HFFc6 (cell line): Measurements from ENCODE around the gene PIGBOS1. TPM values are rescaled to one million over a fixed set of nuclear protein-coding genes. Genes with fewer than 3 reads are reported as not detected.

Experiments used
- DNase-seq: peaks from one replicate; pipeline ENCODE4 v3.0.0-alpha.2; 2018
- H3K27ac Mint-ChIP-seq: 2 replicates; pipeline ENCODE4 v1.8.0; 2020; ENCODE audit warnings: mild to moderate bottlenecking, mixed read lengths
- H3K27me3 Mint-ChIP-seq: 2 replicates; pipeline ENCODE4 v1.8.0; 2021; ENCODE audit warnings: mild to moderate bottlenecking, moderate library complexity, mixed read lengths; ENCODE audit not compliant: insufficient read depth
- H3K36me3 Mint-ChIP-seq: 2 replicates; pipeline ENCODE4 v1.8.0; 2021; ENCODE audit warnings: low read depth, mixed read lengths
- H3K4me1 Mint-ChIP-seq: 2 replicates; pipeline ENCODE4 v1.8.0; 2020; ENCODE audit warnings: low read depth, mixed read lengths
- H3K4me3 Mint-ChIP-seq: 2 replicates; pipeline ENCODE4 v1.8.0; 2020; ENCODE audit warnings: mild to moderate bottlenecking, moderate library complexity, mixed read lengths
- H3K9me3 Mint-ChIP-seq: 2 replicates; pipeline ENCODE4 v1.8.0; 2020; ENCODE audit warnings: mild to moderate bottlenecking, mixed read lengths
- total RNA-seq, 6 experiments: library from RNA; stranded (reverse); fragmentation: NEBNext Ultra II Directional; extraction: Animal tissue kit (Norgen Biotek cat#: 25700); gene quantifications; 2 replicates in 1 of 6; 3 replicates in 5 of 6; pipeline ENCODE4 v1.2.3, GENCODE V29; 2021
- TF ChIP-seq, protein P1 (sequence below): fragments of 200-600 bp; sonication (generic); IDR thresholded peaks from 2 replicates; pipeline ENCODE4 v1.5.0; 2021; ENCODE audit warnings: antibody characterized with exemption, mild to moderate bottlenecking

PIGBOS1 gene
- total RNA-seq, 6 experiments from 2014 or later: 7.8 to 11.0 (median 8.4) TPM

DNA sequence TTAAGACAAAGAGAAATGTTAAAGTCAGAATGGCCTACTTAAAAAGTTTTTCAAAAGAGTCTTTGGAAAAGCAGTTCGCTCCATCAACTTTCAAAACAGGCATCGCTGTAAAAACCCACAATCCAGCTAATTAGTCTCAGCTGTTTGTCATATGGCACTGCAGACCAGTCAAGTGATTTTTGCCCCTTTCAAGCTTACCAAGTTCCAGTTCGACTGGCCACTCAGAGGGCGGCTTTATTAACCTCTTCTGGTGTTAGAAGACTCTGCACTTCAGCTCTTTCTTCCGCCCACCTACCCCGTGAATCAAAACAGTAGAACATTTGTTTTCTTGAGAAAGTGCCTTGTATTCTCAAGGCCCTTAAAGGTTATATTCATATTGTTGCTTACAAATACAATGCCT, 48.6 kb downstream of the PIGBOS1 start:
- DNase-seq: no peak
- TF ChIP-seq, protein P1, sequence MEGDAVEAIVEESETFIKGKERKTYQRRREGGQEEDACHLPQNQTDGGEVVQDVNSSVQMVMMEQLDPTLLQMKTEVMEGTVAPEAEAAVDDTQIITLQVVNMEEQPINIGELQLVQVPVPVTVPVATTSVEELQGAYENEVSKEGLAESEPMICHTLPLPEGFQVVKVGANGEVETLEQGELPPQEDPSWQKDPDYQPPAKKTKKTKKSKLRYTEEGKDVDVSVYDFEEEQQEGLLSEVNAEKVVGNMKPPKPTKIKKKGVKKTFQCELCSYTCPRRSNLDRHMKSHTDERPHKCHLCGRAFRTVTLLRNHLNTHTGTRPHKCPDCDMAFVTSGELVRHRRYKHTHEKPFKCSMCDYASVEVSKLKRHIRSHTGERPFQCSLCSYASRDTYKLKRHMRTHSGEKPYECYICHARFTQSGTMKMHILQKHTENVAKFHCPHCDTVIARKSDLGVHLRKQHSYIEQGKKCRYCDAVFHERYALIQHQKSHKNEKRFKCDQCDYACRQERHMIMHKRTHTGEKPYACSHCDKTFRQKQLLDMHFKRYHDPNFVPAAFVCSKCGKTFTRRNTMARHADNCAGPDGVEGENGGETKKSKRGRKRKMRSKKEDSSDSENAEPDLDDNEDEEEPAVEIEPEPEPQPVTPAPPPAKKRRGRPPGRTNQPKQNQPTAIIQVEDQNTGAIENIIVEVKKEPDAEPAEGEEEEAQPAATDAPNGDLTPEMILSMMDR: no peak
- H3K36me3 Mint-ChIP-seq: no peaks in the 10 kb centered on the region; the same call in 1 of the 2 replicates
- H3K4me3 Mint-ChIP-seq: no peak overlapping the region
- H3K4me1 Mint-ChIP-seq: peaks cover 20% of the 10 kb centered on the region
- no peaks in the 10 kb centered on the region for H3K9me3 Mint-ChIP-seq
- no peaks in the 10 kb centered on the region; the same call in 1 of the 2 replicates for H3K27me3 Mint-ChIP-seq
- H3K27ac Mint-ChIP-seq: no peak overlapping the region

DNA sequence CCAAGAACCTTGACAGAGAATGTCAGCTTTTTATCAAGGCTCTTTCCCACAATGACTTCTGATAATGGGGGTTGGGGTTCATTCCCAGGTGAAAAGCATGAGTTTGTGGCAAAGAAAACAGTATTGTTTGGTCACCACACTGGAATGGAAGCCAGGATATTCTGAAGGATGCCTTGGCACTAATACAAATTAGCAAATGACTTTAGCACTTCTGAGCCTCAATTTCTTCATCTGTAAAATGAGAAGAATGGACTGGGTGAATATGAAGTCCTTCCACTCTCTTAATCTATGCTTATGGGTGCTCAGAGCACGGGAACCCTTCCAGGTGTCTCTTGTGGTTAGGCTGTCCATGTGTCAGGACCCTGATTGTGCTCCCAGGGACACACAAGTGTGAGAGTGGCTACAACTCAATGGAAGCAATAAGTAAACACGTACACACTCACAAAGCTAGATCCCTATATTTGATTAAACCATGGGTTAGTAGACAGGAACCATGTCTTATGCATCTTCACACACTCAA, 50.7 kb downstream of the PIGBOS1 start:
- H3K27ac Mint-ChIP-seq: no peak overlapping the region
- TF ChIP-seq, protein P1: no peak
- H3K9me3 Mint-ChIP-seq: no peaks in the 10 kb centered on the region
- no peaks in the 10 kb centered on the region; the same call in 1 of the 2 replicates for H3K36me3 Mint-ChIP-seq
- no peaks in the 10 kb centered on the region; the same call in 1 of the 2 replicates for H3K27me3 Mint-ChIP-seq
- no peak for DNase-seq
- H3K4me1 Mint-ChIP-seq: peaks cover 20% of the 10 kb centered on the region
- no peak overlapping the region for H3K4me3 Mint-ChIP-seq

DNA sequence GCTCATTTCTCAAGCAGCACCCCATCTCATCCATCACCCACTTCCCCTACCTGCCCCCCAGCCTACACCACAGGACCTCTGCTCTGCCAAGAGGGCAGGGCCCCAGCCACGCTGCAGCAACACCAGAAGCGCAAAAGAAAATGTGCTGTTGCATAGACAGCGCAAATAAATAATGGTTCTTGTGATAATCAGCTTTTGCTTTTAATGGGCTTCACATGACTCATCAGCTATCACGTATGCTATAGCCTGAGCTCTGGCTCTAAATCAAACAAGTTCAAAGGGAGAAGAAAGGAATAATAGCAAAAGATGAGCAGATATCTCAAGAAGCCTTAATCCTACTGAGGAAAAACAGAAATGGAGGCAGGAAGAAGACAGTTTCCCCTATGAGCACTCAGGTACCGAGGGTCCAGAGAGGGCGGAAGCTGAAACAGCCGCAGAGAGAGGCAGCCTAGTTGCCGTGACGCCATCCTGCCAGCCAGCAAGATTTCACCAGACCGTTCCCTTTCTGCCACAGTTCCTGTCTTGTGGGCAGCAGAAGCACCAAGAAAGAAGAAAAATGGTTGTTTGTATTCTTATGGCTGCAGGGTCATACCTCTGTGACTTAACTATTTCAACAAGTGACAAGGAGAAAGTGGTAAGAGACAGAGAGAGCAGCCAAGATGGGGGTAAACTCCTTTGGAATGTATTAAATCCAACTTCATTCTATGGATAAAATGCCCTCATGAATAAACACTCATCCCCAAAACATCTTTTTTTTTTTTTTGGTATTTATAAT, 51.3 kb downstream of the PIGBOS1 start:
- TF ChIP-seq, protein P1: no peak
- H3K4me3 Mint-ChIP-seq: no peak overlapping the region
- no peaks in the 10 kb centered on the region; the same call in 1 of the 2 replicates for H3K27me3 Mint-ChIP-seq
- no peaks in the 10 kb centered on the region; the same call in 1 of the 2 replicates for H3K36me3 Mint-ChIP-seq
- no peaks in the 10 kb centered on the region for H3K9me3 Mint-ChIP-seq
- H3K27ac Mint-ChIP-seq: no peak overlapping the region
- no peak for DNase-seq
- peaks cover 20% of the 10 kb centered on the region for H3K4me1 Mint-ChIP-seq

Other genes starting within 250 kb of the PIGBOS1 start
- gene RSL24D1, start 122.2 kb downstream of the PIGBOS1 start, total RNA-seq: 10 to 100 TPM; 51.8 to 58.1 (median 55.4) TPM
- gene RAB27A, start 29.3 kb downstream of the PIGBOS1 start, total RNA-seq: 10 to 100 TPM in 4 of 6 experiments, 1 to 10 TPM in 2; 6.9 to 13.7 (median 13.0) TPM
- 10 to 100 TPM; 13.2 to 21.0 (median 17.4) TPM for gene PIGB, start 99 bp upstream of the PIGBOS1 start, total RNA-seq
- gene CCPG1, start 89.2 kb upstream of the PIGBOS1 start, total RNA-seq: 10 to 100 TPM; 28.9 to 42.5 (median 32.6) TPM
- gene PIERCE2, start 89.4 kb upstream of the PIGBOS1 start, total RNA-seq: 1 to 10 TPM in 3 of 6 experiments, under 1 TPM in 3; 0.58 to 1.7 (median 1.1) TPM
- gene DNAAF4, start 189.1 kb upstream of the PIGBOS1 start, total RNA-seq: 1 to 10 TPM in 4 of 6 experiments, under 1 TPM in 2; 0.62 to 1.7 (median 1.3) TPM